GM12872 (cell line): Measurements from ENCODE around the gene PIEZO1.

Source experiments
- CTCF ChIP-seq: IDR thresholded peaks from 3 replicates; pipeline ENCODE4 v1.5.1; 2011; ENCODE audit warnings: low read depth, mild to moderate bottlenecking, low read length, moderate library complexity; ENCODE audit not compliant: insufficient read depth

PIEZO1 gene

GRCh38 chr16:88738151-88739084, 46.6 kb downstream of the PIEZO1 start:
- no peak for TF ChIP-seq CTCF

GRCh38 chr16:88737298-88738150, 47.5 kb downstream of the PIEZO1 start:
- peak; percentile 91 for TF ChIP-seq CTCF

- TF ChIP-seq CTCF = no peak
Observed at GRCh38 chr16:88736496-88736895, 48.5 kb downstream of the PIEZO1 start.

GRCh38 chr16:88736088-88736487, 48.9 kb downstream of the PIEZO1 start:
- no peak for TF ChIP-seq CTCF

- no peak for TF ChIP-seq CTCF
Observed at GRCh38 chr16:88735616-88736015, 49.4 kb downstream of the PIEZO1 start.

GRCh38 chr16:88735121-88735520, 49.9 kb downstream of the PIEZO1 start:
- no peak for TF ChIP-seq CTCF

- TF ChIP-seq CTCF = no peak
Observed at GRCh38 chr16:88734361-88734728, 50.7 kb downstream of the PIEZO1 start.
